ENCODE results near the gene OR10W1.

Gene OR10W1

GRCh38 chr11:58268142-58268541 lies at the start of gene OR10W1:
OR10W1 (minus strand) TSS chr11:58268260; CDS start chr11:58267858, 402 bp downstream.
- DNase-seq (ENCODE audit: low spot score) = no peak

- DNase-seq (ENCODE audit: low spot score) = no peak
Measured at GRCh38 chr11:58316142-58316541, 48.1 kb upstream of the OR10W1 start.

- no peak for DNase-seq (ENCODE audit: low spot score)
Measured at GRCh38 chr11:58301576-58301975, 33.5 kb upstream of the OR10W1 start.

GRCh38 chr11:58292017-58292416 lies 24.0 kb upstream of the OR10W1 start:
- no peak for DNase-seq (ENCODE audit: low spot score)

GRCh38 chr11:58289266-58289665 lies 21.2 kb upstream of the OR10W1 start:
- no peak for DNase-seq (ENCODE audit: low spot score)

- DNase-seq (ENCODE audit: low spot score) = peak; percentile 47
Measured at GRCh38 chr11:58286249-58286648, 18.2 kb upstream of the OR10W1 start.

GRCh38 chr11:58285483-58286040 lies 17.5 kb upstream of the OR10W1 start:
- DNase-seq (ENCODE audit: low spot score) = no peak

GRCh38 chr11:58276151-58276550 lies 8.1 kb upstream of the OR10W1 start:
- DNase-seq (ENCODE audit: low spot score) = no peak

GRCh38 chr11:58275002-58275401 lies 6.9 kb upstream of the OR10W1 start:
- no peak for DNase-seq (ENCODE audit: low spot score)

GRCh38 chr11:58259983-58260382 lies 8.1 kb downstream of the OR10W1 start:
- DNase-seq (ENCODE audit: low spot score) = no peak

- DNase-seq (ENCODE audit: low spot score) = no peak
Measured at GRCh38 chr11:58254936-58255335, 13.1 kb downstream of the OR10W1 start.

- DNase-seq (ENCODE audit: low spot score) = no peak
Measured at GRCh38 chr11:58243954-58244353, 24.1 kb downstream of the OR10W1 start.

- no peak for DNase-seq (ENCODE audit: low spot score)
Measured at GRCh38 chr11:58227956-58228615, 40.0 kb downstream of the OR10W1 start.

- DNase-seq (ENCODE audit: low spot score) = no peak
Measured at GRCh38 chr11:58222721-58223120, 45.3 kb downstream of the OR10W1 start.

Measured in LoVo (cell line).